ENCODE results near the gene GIT1.

The GIT1 gene, protein sequence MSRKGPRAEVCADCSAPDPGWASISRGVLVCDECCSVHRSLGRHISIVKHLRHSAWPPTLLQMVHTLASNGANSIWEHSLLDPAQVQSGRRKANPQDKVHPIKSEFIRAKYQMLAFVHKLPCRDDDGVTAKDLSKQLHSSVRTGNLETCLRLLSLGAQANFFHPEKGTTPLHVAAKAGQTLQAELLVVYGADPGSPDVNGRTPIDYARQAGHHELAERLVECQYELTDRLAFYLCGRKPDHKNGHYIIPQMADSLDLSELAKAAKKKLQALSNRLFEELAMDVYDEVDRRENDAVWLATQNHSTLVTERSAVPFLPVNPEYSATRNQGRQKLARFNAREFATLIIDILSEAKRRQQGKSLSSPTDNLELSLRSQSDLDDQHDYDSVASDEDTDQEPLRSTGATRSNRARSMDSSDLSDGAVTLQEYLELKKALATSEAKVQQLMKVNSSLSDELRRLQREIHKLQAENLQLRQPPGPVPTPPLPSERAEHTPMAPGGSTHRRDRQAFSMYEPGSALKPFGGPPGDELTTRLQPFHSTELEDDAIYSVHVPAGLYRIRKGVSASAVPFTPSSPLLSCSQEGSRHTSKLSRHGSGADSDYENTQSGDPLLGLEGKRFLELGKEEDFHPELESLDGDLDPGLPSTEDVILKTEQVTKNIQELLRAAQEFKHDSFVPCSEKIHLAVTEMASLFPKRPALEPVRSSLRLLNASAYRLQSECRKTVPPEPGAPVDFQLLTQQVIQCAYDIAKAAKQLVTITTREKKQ

DNA sequence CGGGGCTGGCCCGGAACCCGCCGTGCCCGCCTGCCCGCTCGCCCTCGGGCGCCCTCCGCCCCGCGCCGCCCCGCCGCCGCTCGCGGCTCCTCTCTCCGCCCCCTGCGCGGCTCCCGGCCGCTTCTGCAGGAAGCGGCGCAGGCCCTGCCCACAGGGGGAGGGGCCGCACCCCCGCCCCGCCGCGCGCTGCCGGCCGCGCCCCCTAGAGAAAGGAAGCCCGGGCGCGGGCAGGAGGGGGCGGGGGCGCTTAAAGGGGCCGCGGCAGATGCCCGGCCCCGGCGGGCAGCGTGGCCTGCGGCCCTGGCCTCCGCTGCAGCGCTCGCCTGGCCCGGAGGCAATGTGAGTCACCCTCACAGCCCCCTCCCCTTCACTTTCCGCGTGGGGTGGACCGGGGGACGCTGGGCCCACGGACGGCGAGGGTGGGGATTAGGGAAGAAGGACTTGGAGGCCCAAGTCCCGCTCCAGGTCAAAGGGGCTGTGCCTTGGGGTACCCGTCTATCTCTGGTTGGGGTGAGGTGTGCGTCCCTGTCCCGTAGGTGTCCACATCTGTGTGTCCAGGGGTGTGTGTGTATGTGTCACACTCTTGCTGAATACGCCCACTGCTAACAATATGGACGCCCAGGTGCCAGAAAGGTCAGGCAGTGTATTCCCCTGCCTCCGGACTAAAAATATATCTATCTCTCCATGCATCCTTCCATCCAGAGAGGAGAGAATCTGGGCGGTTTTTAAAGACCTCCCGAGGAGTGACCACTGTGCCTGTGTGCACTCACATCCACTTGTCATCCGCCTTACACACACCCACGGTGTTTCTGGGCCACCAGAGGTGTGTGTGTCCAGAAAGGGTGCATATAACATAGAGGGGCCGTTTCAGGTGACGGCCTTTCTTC, at the start of gene GIT1:
GIT1 (minus strand) TSS at position 125 of the 887 bp plus-strand sequence. CDS start 270 bp downstream, outside the sequence.
- Histone ChIP-seq H3K9me3 (ENCODE audit: insufficient read depth, low read length) (no peaks in the 10 kb centered on the region), H3K36me3 (ENCODE audit: low read length) (no peaks in the 10 kb centered on the region), H3K27ac (ENCODE audit: low read depth, low read length) (peak within 1 kb of the TSS; percentile 78), H3F3A (ENCODE audit: insufficient read depth) (peaks cover 27% of the 10 kb centered on the region), H2AFZ (ENCODE audit: low read depth, low read length, severe bottlenecking) (peak within 1 kb of the TSS; percentile 86), H3K4me3 (ENCODE audit: insufficient read depth, low read length, poor library complexity, severe bottlenecking) (peak within 1 kb of the TSS; percentile 81), H3K27me3 (ENCODE audit: low read length) (no peaks in the 10 kb centered on the region), H4K20me1 (ENCODE audit: low read depth, low read length) (no peaks in the 10 kb centered on the region; the same call in 1 of the 2 replicates), H3K4me2 (ENCODE audit: low read depth, low read length, poor library complexity, severe bottlenecking) (peak within 1 kb of the TSS; percentile 93), H3K9ac (ENCODE audit: low read length) (peak within 1 kb of the TSS; percentile 88), H3K79me2 (ENCODE audit: insufficient read depth, low read length) (peaks cover 42% of the 10 kb centered on the region), H3K9me2 (replicated peaks; ENCODE audit: insufficient read depth, low read length) (no peaks in the 10 kb centered on the region)
- no peak for TF ChIP-seq EZH2phosphoT487 (conservative IDR thresholded peaks at IDR 0.05; ENCODE audit: low read length)
- TF ChIP-seq, protein P1, sequence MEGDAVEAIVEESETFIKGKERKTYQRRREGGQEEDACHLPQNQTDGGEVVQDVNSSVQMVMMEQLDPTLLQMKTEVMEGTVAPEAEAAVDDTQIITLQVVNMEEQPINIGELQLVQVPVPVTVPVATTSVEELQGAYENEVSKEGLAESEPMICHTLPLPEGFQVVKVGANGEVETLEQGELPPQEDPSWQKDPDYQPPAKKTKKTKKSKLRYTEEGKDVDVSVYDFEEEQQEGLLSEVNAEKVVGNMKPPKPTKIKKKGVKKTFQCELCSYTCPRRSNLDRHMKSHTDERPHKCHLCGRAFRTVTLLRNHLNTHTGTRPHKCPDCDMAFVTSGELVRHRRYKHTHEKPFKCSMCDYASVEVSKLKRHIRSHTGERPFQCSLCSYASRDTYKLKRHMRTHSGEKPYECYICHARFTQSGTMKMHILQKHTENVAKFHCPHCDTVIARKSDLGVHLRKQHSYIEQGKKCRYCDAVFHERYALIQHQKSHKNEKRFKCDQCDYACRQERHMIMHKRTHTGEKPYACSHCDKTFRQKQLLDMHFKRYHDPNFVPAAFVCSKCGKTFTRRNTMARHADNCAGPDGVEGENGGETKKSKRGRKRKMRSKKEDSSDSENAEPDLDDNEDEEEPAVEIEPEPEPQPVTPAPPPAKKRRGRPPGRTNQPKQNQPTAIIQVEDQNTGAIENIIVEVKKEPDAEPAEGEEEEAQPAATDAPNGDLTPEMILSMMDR (IDR thresholded peaks at IDR 0.05; ENCODE audit: insufficient read depth, low read length, poor library complexity, severe bottlenecking): no peak

DNA sequence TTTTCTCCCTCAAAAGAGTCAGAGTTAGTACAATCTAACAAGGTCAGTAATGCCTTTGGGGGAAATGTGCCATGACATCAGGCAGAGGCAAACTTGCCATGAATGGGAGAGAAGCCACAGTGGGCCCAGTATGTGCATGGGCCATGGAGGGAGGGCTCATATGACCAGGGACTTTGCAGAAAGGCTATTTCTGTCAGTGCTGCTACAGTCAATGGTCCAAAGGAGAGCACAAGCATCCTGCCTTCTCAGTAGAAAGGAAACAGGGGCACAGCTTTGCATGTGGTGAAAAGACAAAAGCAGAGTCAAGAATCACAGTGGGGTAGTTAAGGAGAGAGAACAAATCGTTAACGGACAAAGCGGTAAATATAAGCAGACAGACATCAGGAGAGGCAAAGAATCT, 44.4 kb upstream of the GIT1 start:
- no peaks in the 10 kb centered on the region for H3K9me2 ChIP-seq (replicated peaks; ENCODE audit: insufficient read depth, low read length)
- H2AFZ ChIP-seq (ENCODE audit: low read depth, low read length, severe bottlenecking): no peak overlapping the region
- H3K27ac ChIP-seq (ENCODE audit: low read depth, low read length): no peak overlapping the region
- no peaks in the 10 kb centered on the region for H3F3A ChIP-seq (ENCODE audit: insufficient read depth)
- no peaks in the 10 kb centered on the region for H3K79me2 ChIP-seq (ENCODE audit: insufficient read depth, low read length)
- H4K20me1 ChIP-seq (ENCODE audit: low read depth, low read length): no peaks in the 10 kb centered on the region
- H3K9me3 ChIP-seq (ENCODE audit: insufficient read depth, low read length): no peaks in the 10 kb centered on the region
- peaks cover 11% of the 10 kb centered on the region; the same call in 1 of the 2 replicates for H3K36me3 ChIP-seq (ENCODE audit: low read length)
- H3K9ac ChIP-seq (ENCODE audit: low read length): no peak overlapping the region
- H3K4me2 ChIP-seq (ENCODE audit: low read depth, low read length, poor library complexity, severe bottlenecking): no peak overlapping the region
- H3K27me3 ChIP-seq (ENCODE audit: low read length): no peaks in the 10 kb centered on the region
- TF ChIP-seq, protein P1 (IDR thresholded peaks at IDR 0.05; ENCODE audit: insufficient read depth, low read length, poor library complexity, severe bottlenecking): no peak
- no peak for TF ChIP-seq EZH2phosphoT487 (conservative IDR thresholded peaks at IDR 0.05; ENCODE audit: low read length)
- H3K4me3 ChIP-seq (ENCODE audit: insufficient read depth, low read length, poor library complexity, severe bottlenecking): no peak overlapping the region

DNA sequence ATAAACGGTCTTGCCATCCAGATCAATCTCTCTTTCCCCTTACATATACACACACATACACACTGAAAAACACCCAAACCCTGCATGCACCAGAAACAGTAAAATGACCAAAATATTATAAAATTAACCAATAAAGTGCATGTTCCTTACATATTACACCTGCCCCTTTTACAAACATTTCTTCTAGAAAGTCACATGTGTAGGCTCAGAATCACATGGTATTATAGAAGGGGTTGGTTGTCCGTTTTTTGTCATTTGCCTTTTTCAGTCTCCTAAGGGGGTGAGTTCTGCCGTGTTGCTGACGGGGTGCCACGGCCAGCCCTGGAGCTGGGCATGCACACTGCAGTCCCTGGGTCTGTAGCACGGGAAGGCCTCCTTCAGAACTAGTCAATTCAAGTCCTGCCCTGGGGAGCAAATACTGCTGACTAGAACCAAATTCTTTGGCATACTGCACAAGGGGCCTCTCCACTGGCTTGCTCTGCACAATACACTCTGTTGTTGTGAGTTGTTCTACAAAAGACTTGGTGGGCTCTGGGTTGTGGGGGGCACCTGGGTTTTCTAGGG, 41.3 kb upstream of the GIT1 start:
- no peak overlapping the region for H3K9ac ChIP-seq (ENCODE audit: low read length)
- H3K9me3 ChIP-seq (ENCODE audit: insufficient read depth, low read length): no peaks in the 10 kb centered on the region
- no peaks in the 10 kb centered on the region for H3F3A ChIP-seq (ENCODE audit: insufficient read depth)
- H3K27ac ChIP-seq (ENCODE audit: low read depth, low read length): no peak overlapping the region
- H3K4me2 ChIP-seq (ENCODE audit: low read depth, low read length, poor library complexity, severe bottlenecking): no peak overlapping the region
- no peak for TF ChIP-seq EZH2phosphoT487 (conservative IDR thresholded peaks at IDR 0.05; ENCODE audit: low read length)
- TF ChIP-seq, protein P1 (IDR thresholded peaks at IDR 0.05; ENCODE audit: insufficient read depth, low read length, poor library complexity, severe bottlenecking): no peak
- no peaks in the 10 kb centered on the region for H3K27me3 ChIP-seq (ENCODE audit: low read length)
- no peaks in the 10 kb centered on the region for H4K20me1 ChIP-seq (ENCODE audit: low read depth, low read length)
- no peaks in the 10 kb centered on the region for H3K9me2 ChIP-seq (replicated peaks; ENCODE audit: insufficient read depth, low read length)
- no peak overlapping the region for H3K4me3 ChIP-seq (ENCODE audit: insufficient read depth, low read length, poor library complexity, severe bottlenecking)
- 0 out of 2 replicates have a peak, but pooled peaks cover 3% of the 10 kb centered on the region for H3K36me3 ChIP-seq (ENCODE audit: low read length)
- H2AFZ ChIP-seq (ENCODE audit: low read depth, low read length, severe bottlenecking): no peak overlapping the region
- H3K79me2 ChIP-seq (ENCODE audit: insufficient read depth, low read length): no peaks in the 10 kb centered on the region
